HG03460 (cell line): ENCODE data around the gene ARMH3.

Source experiments
- ATAC-seq: cut with Tn5 transposase; IDR thresholded peaks from one replicate; pipeline ENCODE4 v1.9.1; 2021; ENCODE audit not compliant: unreplicated experiment

Gene ARMH3

DNA sequence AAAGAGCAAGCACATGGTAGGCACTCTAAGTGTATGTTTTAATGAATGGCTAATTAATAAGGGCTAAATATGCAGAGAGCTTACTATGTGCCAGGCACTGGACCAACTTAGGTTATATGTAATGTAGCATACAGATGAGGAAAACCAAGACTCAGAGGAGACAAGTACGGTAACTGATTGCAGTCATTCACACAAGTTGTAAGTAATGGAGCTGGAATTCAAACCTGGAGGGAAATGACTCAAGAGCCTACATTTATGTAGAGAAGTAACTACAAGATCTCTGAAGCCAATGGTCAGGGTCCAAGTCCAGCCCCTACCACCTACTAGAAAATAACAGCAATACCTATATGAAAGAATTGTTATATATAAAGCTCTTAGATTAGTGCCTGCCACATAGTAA is 115.1 kb downstream of the ARMH3 start:
- no peak for ATAC-seq

DNA sequence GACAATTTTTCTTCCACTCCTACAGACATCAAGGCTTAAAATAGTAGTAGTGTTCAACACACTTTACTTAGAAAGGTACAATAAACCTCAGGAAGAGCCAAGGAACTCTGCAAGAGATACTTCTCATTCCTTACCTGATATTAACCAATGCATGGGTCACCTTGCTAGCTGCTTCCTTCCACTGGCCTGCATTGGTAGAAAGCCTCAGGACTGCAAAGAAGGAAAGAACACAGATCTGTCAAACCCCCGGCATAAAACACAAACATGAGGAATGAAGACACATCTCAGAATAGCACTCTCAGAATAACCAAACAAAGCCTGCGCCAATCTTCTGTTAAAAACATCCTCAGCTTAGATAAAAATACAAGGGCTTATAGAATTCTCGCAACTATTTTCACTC is 116.2 kb downstream of the ARMH3 start:
- no peak for ATAC-seq

DNA sequence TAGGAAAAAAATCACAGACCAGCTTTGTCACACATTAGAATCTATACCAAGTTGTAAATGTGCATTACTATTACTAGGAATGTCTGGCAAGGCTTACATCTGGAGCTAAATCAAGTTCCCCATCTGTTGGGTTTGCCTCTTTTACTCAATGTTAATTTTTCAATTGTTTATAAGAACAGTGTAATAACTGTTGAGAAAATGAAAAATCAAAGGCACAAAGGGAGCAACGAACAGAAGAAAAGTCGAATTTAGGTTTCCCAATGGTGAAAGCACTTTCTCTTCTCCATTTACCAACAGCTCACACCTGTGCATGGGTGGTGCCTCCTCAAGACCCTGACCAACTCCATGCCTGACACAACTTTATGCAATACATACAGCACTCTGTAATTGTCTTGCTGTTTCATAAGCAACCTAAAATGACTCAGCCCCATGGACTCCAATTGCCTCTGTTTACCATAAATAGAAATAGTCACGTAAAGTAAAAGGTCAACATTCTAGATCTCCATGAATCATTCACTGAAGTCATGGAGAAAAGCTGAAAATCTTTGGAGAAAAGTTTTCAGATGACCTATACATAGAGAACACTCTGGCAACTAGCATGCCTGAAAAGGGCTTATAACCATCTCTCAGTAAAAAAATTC is 116.8 kb downstream of the ARMH3 start:
- no peak for ATAC-seq

DNA sequence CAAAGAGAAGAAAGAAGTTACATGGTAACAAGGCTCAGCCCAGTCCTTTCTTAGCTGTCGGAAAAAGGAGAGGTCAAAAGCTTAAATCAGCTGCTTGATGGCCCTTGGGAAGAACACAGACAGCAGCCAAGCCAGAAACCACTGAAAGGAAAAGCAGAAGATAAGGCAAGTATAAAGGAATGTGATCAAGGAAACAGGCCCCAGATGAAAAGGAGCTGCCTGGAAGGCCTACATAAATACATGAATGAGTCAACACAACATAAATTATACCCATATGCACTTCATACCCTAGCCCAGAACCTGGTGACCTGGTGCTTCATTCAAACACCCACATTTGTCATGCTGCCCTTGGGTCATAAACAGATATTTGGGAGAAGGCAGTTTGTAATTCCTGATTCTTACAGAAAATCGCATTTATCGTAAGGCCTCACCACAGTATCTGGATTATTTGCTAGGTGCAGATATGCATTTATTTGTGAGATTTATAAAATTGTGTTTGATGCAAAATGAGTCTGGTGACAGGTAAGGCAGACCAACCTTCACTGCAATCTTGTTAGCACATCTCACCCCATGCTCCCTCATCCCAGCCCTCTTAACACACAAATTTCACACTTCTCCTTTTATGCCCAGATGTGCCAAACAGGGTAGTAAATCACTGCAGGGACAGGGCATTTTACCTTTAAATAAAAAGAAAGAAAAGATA is 117.5 kb downstream of the ARMH3 start:
- no peak for ATAC-seq

DNA sequence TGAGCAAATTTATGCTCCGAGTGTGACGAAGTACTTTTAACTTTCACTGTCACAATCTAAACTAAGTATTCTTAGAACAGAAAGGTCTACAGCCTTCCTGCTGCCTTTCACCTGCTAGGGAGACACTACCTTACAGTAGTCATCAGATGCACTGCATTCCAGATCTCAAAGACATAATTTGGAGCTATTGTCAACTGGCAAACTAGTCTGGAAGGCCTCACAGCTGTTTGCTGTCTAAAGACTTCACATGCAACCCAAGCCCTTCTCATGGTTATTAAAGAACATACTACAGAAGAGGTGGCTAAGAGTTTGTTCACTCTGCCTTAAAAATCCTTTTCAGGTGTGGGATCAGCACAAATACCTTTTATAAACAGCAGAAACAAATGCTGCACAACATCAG is 120.5 kb downstream of the ARMH3 start:
- ATAC-seq = no peak

DNA sequence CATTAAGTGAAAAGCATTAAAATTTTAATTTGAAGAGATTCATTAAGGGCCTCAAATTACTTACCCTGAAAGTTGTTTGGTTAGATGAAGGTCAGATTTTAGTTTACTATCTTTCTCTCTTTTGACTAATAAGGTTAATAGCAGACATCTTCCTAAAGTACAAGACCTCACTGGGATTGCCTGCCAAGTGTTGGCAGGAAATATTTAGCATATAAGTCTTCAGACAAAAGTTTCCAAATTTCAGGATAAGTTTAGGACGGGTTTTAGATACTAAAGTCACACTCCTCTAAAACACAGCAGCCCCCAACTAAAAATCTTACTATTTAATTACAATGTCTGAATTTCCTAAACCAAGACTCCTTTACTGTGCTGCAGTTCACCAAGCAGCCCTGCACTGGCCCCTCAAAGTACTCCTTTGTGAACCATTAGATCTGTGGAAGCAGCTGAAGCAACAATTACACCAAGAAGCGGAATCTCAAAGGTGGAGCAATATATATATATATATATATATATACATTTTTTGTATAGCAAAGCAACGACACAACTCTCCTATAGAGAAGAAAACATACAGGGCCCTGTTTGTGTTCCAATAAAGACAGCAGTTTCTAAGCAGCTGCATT is 121.2 kb downstream of the ARMH3 start:
- ATAC-seq = no peak

DNA sequence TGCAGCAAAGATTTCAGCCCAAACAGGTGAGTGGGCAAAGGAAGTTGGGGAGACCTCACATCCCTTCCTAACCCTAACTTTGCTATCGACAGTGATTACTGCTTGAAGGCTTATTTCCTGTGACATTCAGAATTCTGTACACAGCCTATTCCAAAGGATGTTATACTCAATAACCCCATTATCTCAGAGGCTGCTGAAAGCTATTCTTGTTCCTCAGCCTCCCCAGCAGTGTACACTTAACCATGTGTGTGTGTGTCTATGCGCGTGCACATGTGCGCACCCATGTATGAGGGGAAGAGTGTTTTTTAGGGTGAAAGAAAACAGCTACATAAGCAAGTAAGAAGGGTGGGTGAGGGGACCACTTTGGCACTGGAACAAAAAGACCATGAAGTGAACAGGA is 122.0 kb downstream of the ARMH3 start:
- ATAC-seq = no peak

DNA sequence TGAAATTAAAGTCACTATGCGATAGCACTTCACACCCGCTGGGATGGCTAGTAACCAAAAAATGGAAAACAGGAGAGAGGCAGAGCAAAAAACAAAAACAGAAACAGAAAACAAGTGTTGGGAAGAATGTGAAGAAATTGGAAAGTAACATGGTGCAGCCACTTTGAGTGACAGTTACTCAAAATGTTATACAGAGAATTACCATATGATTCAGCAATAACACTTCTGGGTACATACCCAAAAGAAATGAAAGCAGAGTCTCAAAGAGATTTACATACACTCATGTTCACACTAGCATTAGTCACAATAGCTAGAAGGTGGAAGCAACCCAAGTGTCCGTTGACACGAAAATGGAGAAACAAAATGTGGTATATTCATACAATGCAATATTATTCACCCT is 123.8 kb downstream of the ARMH3 start:
- ATAC-seq = no peak

DNA sequence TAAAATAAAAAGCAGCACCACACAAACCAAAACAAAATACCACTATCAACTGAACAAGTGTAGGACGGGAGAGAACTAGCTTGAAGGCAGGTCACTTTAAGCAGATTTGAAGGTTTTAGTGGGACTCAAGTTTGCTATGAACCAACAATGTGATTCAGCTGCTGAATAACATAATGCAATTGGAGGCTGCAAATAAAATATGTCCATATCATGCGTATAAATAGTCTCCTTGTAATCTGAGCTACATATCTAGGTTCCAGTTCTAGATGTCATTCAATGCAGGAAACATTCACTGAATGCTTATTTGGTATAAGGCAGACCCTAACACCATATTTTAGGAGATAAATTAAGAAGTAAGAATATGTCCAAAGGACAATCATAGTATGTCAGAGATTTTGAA is 130.9 kb downstream of the ARMH3 start:
- ATAC-seq = no peak

DNA sequence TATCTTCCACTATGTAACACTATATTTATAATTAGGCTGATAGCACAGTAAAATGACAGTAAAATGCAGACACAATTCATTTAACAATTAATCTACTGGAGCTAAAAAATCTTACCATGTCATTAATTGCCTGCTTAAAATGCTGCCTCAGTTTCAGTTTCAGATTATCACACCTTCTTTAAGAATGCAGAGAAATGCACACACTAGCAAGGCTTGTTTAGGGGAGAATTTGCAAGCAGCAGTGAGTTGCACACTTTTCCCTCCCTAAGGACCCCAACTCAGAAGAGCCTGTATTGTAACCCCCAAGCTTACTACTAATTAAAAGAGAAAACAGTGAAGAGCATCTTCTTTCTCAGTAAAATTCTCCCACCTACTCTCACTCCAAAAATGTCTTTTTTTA is 132.7 kb downstream of the ARMH3 start:
- ATAC-seq = no peak

DNA sequence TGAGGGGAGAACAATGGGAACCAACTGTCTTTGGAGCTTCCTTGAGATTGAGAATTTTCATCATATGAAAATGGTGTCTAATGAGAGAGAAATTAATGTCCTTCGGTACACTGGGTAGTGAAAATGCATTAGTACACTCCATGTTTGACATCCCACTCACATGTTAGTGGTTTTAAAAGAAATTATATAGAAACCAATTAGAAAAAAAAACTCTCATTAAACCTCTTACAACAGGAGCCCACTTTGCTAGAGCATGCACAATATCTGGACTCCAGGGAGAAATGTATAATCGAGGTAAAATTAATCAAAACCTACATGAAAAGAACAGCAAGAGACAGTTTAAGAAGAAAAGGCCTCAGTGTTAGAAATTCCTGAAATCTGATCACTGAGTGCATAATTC is 133.1 kb downstream of the ARMH3 start:
- ATAC-seq = no peak

DNA sequence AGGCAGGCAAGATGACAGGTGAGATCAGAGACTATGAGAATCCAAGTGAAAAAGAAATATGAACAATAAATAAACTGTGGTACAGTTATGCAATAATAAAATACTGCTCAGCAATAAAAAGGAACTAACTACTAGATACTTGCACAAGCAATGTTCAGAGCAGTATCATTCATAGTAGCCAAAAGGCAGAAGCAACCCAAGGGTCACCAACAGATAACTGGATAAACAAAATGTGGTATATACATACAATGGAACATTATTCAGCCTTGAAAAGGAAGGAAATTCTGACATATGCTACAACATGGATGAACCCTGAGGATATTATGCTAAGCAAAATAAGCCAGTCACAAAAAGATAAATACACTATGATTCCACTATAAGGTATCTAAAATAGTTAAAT is 135.4 kb downstream of the ARMH3 start:
- ATAC-seq = no peak

DNA sequence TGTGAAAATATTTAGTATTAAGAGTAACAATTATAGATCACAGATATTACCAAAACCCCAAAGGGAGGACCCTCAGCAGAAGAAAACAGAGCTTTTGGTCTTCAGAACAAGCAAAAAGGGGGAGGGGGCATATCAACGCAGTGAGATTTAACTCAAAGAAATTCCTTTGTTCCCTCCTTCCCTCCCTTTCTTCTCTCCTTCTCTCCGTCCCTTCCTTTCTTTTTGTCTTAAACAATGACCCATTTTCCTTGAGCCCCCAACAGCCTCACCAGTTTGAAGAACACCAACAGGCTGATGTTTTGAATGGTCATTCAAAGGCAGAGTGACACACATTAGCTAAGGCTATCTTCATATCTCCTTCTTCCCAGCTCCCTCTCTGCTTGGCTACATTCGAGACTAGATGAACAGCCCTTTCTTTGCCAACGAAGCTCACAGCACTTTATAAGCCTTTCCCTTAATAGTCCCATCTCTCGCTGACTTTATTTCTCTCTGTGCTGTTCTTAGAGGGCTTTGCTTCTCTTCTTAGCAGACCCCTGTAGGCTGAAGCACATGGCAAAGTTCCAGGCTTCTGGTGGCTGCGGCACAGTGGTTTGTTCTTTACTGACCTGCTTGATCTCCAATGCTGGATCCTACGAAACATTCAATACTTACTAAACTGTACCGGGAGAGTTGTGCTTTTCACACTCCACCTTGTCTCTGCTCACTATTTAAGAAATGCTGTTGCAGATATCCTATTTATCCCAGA is 136.8 kb downstream of the ARMH3 start:
- ATAC-seq = no peak

DNA sequence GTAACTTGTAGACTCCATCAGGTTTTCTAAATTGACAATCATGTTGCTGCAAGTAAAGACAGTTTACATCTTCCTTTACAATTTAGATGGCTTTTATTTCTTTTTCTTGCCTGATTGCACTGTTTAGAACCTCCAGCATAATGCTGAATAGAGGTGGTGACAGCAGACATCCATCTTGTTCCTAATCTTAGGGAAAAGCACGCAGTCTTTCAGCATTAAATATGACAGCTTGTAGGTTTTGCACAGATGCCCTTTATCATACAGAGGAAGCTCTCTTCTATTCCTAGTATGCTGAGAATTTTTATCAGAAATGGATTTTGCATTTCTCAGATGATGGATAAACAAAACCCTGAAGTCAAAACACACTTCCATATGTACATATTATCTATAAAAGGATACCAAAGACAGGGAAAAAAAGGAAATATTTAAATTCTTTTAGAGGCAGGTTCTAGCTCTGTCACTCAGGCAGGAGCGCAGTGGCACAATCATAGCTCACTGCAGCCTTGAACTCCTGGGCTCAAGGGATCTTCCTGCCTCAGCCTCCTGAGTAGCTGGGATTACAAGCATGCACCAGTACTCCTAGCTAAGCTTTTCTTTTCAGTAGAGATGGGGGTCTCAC is 143.3 kb downstream of the ARMH3 start:
- no peak for ATAC-seq

DNA sequence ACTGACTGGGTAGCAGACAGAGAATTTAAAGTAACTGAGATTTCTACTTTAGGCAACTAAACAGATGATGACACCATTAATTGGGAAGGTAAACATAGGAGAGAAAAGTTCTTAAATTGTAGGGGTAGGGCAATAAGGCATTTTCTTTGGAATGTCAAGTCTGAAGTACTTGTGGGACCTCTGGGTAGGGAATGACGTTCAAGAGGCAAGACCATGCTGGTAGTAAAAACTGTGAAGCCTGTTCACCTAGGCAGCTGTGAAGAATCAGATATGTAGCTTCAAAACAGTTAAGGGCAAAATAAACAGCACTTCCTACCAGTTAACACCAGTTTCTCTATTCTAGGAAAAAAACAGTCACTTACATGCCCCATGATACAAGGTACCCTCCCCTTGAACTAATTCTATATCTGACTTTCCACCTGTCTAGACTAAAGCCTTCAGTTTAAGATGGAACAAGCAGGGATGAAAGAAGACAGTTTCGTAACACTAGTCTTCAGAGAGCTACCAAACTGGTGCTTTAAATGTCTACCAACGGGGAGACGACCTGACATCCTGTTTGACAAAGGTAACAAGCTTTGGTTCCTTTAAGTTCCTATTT is 149.3 kb downstream of the ARMH3 start:
- no peak for ATAC-seq

DNA sequence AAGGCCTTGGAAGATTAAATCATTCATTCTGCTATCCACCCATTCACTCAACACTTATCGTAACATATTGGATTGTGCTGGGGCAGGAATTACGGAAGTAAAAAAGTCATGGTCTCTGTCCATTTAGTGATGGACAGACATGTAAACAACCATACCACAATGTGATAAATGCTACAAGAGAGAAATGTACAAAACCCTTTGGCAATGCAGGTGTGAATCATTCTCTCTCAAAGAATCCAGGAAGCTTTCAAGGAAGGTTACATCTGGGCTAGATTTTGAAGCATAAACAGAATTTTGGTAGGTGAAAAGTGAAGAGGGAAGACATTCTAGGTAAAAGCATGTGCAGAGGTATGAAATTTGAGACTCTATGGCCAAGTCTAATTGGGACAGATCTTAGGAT is 150.7 kb downstream of the ARMH3 start:
- ATAC-seq = no peak

DNA sequence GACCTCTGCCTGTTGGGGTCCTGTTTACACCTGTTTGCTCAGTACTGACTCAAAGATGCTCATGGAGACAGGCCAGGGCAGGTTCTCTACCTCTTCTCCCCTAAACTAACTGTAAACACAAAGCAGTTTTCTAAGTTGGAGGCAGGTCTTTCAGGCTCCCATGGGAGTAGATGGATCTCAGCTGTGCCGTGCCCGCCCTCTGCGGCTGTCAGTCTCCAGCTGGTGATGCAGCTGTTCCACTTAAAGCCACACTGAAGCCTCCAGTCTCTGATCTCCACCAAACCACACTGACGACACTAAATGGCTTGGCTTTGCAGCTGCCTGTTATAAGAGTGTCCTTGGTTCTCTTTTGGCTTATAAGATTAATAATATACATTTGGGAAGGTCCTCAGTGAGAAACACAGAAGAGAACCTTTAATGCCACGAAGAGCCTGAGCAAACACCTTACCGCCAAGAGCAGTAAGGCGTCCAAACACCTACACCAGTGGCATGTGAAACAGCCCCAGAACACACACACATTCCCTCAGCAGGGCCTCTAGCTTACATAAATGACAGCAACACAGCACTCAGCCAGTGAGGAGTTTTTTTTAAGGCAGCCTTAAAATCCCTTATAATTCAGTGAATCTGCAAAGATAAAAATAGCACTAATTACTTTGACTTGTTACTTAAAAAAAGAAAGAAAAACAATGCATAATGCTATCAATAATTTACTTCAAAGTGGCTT is 152.0 kb downstream of the ARMH3 start:
- ATAC-seq = peak; percentile 81

DNA sequence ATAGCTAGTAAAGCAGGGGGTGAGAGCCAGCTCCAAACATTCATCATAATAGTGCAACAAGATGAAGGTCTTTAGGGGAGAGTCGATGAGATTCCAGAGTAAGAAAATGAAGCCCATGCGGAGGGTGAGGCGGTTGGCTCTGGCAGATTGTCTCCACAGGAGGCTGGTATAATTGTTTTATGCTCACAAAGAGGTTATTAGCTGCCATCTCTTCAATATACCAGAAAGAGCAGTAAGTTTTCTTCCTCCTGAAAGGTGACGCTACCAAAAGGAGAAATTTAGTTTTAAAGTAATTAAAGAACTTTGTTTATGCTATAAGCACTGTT is 153.2 kb downstream of the ARMH3 start:
- ATAC-seq = no peak

DNA sequence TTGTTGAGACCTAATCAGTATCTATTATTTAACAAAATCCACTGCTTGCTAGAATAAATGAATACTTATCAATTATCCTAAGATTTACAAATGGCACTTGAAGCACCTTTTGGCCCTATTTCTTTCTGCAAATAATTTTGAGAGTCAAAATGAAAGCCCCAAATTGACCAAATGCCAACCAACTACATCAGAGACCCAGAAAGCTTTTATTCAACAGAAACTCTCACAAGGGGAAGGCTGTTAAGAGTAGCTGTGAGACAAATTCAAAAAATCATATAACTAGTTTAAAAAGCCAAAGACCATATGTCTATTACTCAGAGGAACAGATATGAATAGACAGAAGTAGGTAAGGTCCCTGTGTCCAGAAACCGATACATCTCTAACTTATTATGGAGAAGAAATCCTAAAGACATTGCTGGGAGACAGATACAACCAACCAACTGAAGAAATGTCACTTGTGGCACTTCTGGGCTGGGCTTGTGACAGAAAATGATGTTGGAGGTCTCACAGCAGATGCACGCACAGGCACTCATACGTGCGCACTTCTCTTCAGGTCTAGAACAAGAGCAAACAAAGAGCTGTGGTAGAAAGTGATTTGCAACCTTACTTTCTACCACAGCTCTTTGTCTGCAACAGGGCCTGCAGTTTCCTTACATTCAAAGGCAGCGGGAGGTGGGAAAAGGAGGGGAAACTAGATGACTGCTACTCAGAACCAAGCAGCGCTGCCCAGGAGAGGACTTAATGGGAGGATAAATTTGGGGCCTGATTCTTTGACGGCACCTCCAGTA is 153.7 kb downstream of the ARMH3 start:
- no peak for ATAC-seq

DNA sequence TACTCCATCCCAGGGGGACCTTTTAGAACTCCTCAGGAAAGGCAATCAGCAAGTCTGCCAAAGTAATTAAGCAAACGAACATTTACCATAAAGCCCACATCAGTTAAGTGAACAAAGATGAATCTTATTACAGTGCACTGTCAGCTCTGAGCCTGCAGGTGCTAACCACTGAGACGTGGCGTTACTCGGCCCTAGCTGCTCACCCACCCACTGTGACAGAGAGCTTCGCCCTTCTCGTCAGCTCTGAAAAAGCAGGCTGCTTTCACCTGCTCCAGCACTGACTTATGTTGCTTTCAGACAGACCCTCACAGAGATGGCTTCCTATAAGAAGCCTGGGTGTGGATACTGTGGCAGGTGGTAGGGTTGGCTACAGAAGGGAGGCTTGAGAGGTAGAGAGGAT is 154.6 kb downstream of the ARMH3 start:
- ATAC-seq = peak; percentile 46
